ENCODE measurements around the gene PID1. TPM values are rescaled to one million over a fixed set of nuclear protein-coding genes. Genes with fewer than 3 reads are reported as not detected.

PID1 gene
- total and polyA plus RNA-seq, 4 donors, result 33.4 to 73.2 (median 50.9) TPM

- no CpG with 5 or more reads among the region's 1 CpG for WGBS (ENCODE audit: insufficient coverage)
- H3K27me3 ChIP-seq (ENCODE audit: control insufficient read depth, insufficient read depth, low read length), result no peaks in the 10 kb centered on the region
- H3K9me3 ChIP-seq (ENCODE audit: control insufficient read depth, insufficient read depth, low read length), result no peaks in the 10 kb centered on the region
- H3K27ac ChIP-seq (ENCODE audit: low read depth, low read length), result no peak overlapping the region
- H3K4me1 ChIP-seq (ENCODE audit: control insufficient read depth, insufficient read depth, low read length), result no peaks in the 10 kb centered on the region
- no peaks in the 10 kb centered on the region for H3K36me3 ChIP-seq (ENCODE audit: control insufficient read depth, insufficient read depth, low read length)
- H3K4me3 ChIP-seq (ENCODE audit: low read depth, low read length), result no peak overlapping the region
- peak in 1 of 6 donors; percentile 86 for DNase-seq (ENCODE audit: low read depth in 4 of 6, low spot score in 6 of 6)
Measured at GRCh38 chr2:229099231-229099630, 171.9 kb downstream of the PID1 start.

GRCh38 chr2:229098801-229099200 lies 172.3 kb downstream of the PID1 start:
- H3K27ac ChIP-seq (ENCODE audit: low read depth, low read length), result no peak overlapping the region
- H3K36me3 ChIP-seq (ENCODE audit: control insufficient read depth, insufficient read depth, low read length), result no peaks in the 10 kb centered on the region
- H3K4me1 ChIP-seq (ENCODE audit: control insufficient read depth, insufficient read depth, low read length), result no peaks in the 10 kb centered on the region
- H3K9me3 ChIP-seq (ENCODE audit: control insufficient read depth, insufficient read depth, low read length), result no peaks in the 10 kb centered on the region
- WGBS (ENCODE audit: insufficient coverage), result 33% methylated on average over 3 of the region's 6 CpGs
- no peak overlapping the region for H3K4me3 ChIP-seq (ENCODE audit: low read depth, low read length)
- peak in 1 of 6 donors; percentile 69 for DNase-seq (ENCODE audit: low read depth in 4 of 6, low spot score in 6 of 6)
- no peaks in the 10 kb centered on the region for H3K27me3 ChIP-seq (ENCODE audit: control insufficient read depth, insufficient read depth, low read length)

GRCh38 chr2:229096409-229097066 lies 174.5 kb downstream of the PID1 start:
- Histone ChIP-seq H3K27ac (ENCODE audit: low read depth, low read length) (peak overlapping the region; percentile 4), H3K9me3 (ENCODE audit: control insufficient read depth, insufficient read depth, low read length) (no peaks in the 10 kb centered on the region), H3K4me1 (ENCODE audit: control insufficient read depth, insufficient read depth, low read length) (no peaks in the 10 kb centered on the region), H3K36me3 (ENCODE audit: control insufficient read depth, insufficient read depth, low read length) (no peaks in the 10 kb centered on the region), H3K4me3 (ENCODE audit: low read depth, low read length) (no peak overlapping the region), H3K27me3 (ENCODE audit: control insufficient read depth, insufficient read depth, low read length) (no peaks in the 10 kb centered on the region)
- peak in 1 of 6 donors; percentile 73 for DNase-seq (ENCODE audit: low read depth in 4 of 6, low spot score in 6 of 6)
- no CpG with 5 or more reads among the region's 4 CpGs for WGBS (ENCODE audit: insufficient coverage)

- peak in 1 of 6 donors; percentile 40 for DNase-seq (ENCODE audit: low read depth in 4 of 6, low spot score in 6 of 6)
- no CpG with 5 or more reads among the region's 1 CpG for WGBS (ENCODE audit: insufficient coverage)
Measured at GRCh38 chr2:229095472-229095871, 175.6 kb downstream of the PID1 start.

GRCh38 chr2:229090225-229090624 lies 180.9 kb downstream of the PID1 start:
- no peaks in the 10 kb centered on the region for H3K27me3 ChIP-seq (ENCODE audit: control insufficient read depth, insufficient read depth, low read length)
- no peak for DNase-seq (ENCODE audit: low read depth in 4 of 6, low spot score in 6 of 6)
- H3K36me3 ChIP-seq (ENCODE audit: control insufficient read depth, insufficient read depth, low read length), result no peaks in the 10 kb centered on the region
- 67% methylated on average over 1 of the region's 2 CpGs for WGBS (ENCODE audit: insufficient coverage)
- H3K27ac ChIP-seq (ENCODE audit: low read depth, low read length), result no peak overlapping the region
- no peak overlapping the region for H3K4me3 ChIP-seq (ENCODE audit: low read depth, low read length)
- H3K9me3 ChIP-seq (ENCODE audit: control insufficient read depth, insufficient read depth, low read length), result no peaks in the 10 kb centered on the region
- H3K4me1 ChIP-seq (ENCODE audit: control insufficient read depth, insufficient read depth, low read length), result no peaks in the 10 kb centered on the region

More at GRCh38 chr2:229095472-229095871, 175.6 kb downstream of the PID1 start:
- no peaks in the 10 kb centered on the region for H3K36me3 ChIP-seq (ENCODE audit: control insufficient read depth, insufficient read depth, low read length)
- no peaks in the 10 kb centered on the region for H3K27me3 ChIP-seq (ENCODE audit: control insufficient read depth, insufficient read depth, low read length)
- H3K27ac ChIP-seq (ENCODE audit: low read depth, low read length), result no peak overlapping the region
- no peaks in the 10 kb centered on the region for H3K9me3 ChIP-seq (ENCODE audit: control insufficient read depth, insufficient read depth, low read length)
- no peak overlapping the region for H3K4me3 ChIP-seq (ENCODE audit: low read depth, low read length)
- H3K4me1 ChIP-seq (ENCODE audit: control insufficient read depth, insufficient read depth, low read length), result no peaks in the 10 kb centered on the region

- WGBS (ENCODE audit: insufficient coverage), result 69% methylated on average over 2 of the region's 3 CpGs
- Histone ChIP-seq H3K27me3 (ENCODE audit: control insufficient read depth, insufficient read depth, low read length) (no peaks in the 10 kb centered on the region), H3K4me1 (ENCODE audit: control insufficient read depth, insufficient read depth, low read length) (no peaks in the 10 kb centered on the region), H3K27ac (ENCODE audit: low read depth, low read length) (no peak overlapping the region), H3K36me3 (ENCODE audit: control insufficient read depth, insufficient read depth, low read length) (no peaks in the 10 kb centered on the region), H3K4me3 (ENCODE audit: low read depth, low read length) (no peak overlapping the region), H3K9me3 (ENCODE audit: control insufficient read depth, insufficient read depth, low read length) (no peaks in the 10 kb centered on the region)
- no peak for DNase-seq (ENCODE audit: low read depth in 4 of 6, low spot score in 6 of 6)
Measured at GRCh38 chr2:229089776-229090175, 181.3 kb downstream of the PID1 start.

GRCh38 chr2:229088966-229089700 lies 182.0 kb downstream of the PID1 start:
- Histone ChIP-seq H3K36me3 (ENCODE audit: control insufficient read depth, insufficient read depth, low read length) (no peaks in the 10 kb centered on the region), H3K9me3 (ENCODE audit: control insufficient read depth, insufficient read depth, low read length) (no peaks in the 10 kb centered on the region), H3K27me3 (ENCODE audit: control insufficient read depth, insufficient read depth, low read length) (no peaks in the 10 kb centered on the region), H3K4me1 (ENCODE audit: control insufficient read depth, insufficient read depth, low read length) (no peaks in the 10 kb centered on the region), H3K27ac (ENCODE audit: low read depth, low read length) (peak overlapping the region; percentile 30), H3K4me3 (ENCODE audit: low read depth, low read length) (no peak overlapping the region)
- no CpG with 5 or more reads among the region's 7 CpGs for WGBS (ENCODE audit: insufficient coverage)
- peak in 2 of 6 donors; percentile 31 to 90 for DNase-seq (ENCODE audit: low read depth in 4 of 6, low spot score in 6 of 6)

GRCh38 chr2:229088517-229088913 lies 182.6 kb downstream of the PID1 start:
- H3K27ac ChIP-seq (ENCODE audit: low read depth, low read length), result peak overlapping the region; percentile 30
- H3K9me3 ChIP-seq (ENCODE audit: control insufficient read depth, insufficient read depth, low read length), result no peaks in the 10 kb centered on the region
- WGBS (ENCODE audit: insufficient coverage), result 80% methylated on average over 1 of the region's 2 CpGs
- no peak overlapping the region for H3K4me3 ChIP-seq (ENCODE audit: low read depth, low read length)
- no peaks in the 10 kb centered on the region for H3K27me3 ChIP-seq (ENCODE audit: control insufficient read depth, insufficient read depth, low read length)
- peak in 2 of 6 donors; percentile 30 to 47 for DNase-seq (ENCODE audit: low read depth in 4 of 6, low spot score in 6 of 6)
- H3K36me3 ChIP-seq (ENCODE audit: control insufficient read depth, insufficient read depth, low read length), result no peaks in the 10 kb centered on the region
- H3K4me1 ChIP-seq (ENCODE audit: control insufficient read depth, insufficient read depth, low read length), result no peaks in the 10 kb centered on the region

- DNase-seq (ENCODE audit: low read depth in 4 of 6, low spot score in 6 of 6), result no peak
- H3K27me3 ChIP-seq (ENCODE audit: control insufficient read depth, insufficient read depth, low read length), result no peaks in the 10 kb centered on the region
- H3K27ac ChIP-seq (ENCODE audit: low read depth, low read length), result no peak overlapping the region
- WGBS (ENCODE audit: insufficient coverage), result 83% methylated on average over 1 of the region's 6 CpGs
- H3K36me3 ChIP-seq (ENCODE audit: control insufficient read depth, insufficient read depth, low read length), result no peaks in the 10 kb centered on the region
- H3K4me1 ChIP-seq (ENCODE audit: control insufficient read depth, insufficient read depth, low read length), result no peaks in the 10 kb centered on the region
- no peak overlapping the region for H3K4me3 ChIP-seq (ENCODE audit: low read depth, low read length)
- no peaks in the 10 kb centered on the region for H3K9me3 ChIP-seq (ENCODE audit: control insufficient read depth, insufficient read depth, low read length)
Measured at GRCh38 chr2:229087843-229088516, 183.1 kb downstream of the PID1 start.

All from spinal cord (tissue), 10 donors.